ENCODE data around the gene RPL7A. TPM values are rescaled to one million over a fixed set of nuclear protein-coding genes. Genes with fewer than 3 reads are reported as not detected.

RPL7A gene
- total RNA-seq, 1 experiment from 2014 or later = 2,895 TPM

- Histone ChIP-seq H4K5ac (ENCODE audit: insufficient read length, low read depth, low read length) (no peak overlapping the region), H3K4me2 (ENCODE audit: insufficient read depth, insufficient read length, low read length) (peak overlapping the region; percentile 98), H2AK5ac (ENCODE audit: insufficient read length, low read length) (no peak overlapping the region), H3K18ac (ENCODE audit: insufficient read length, low read depth, low read length) (no peak overlapping the region), H2BK120ac (ENCODE audit: low read depth, low read length, poor library complexity, severe bottlenecking) (no peak overlapping the region), H4K91ac (ENCODE audit: insufficient read length, low read depth, low read length) (no peak overlapping the region), H2BK15ac (ENCODE audit: low read depth, low read length) (no peak overlapping the region), H3K9me3 (ENCODE audit: control insufficient read depth, low read depth, low read length) (no peaks in the 10 kb centered on the region), H3T11ph (ENCODE audit: low read length) (no peak overlapping the region), H4K20me1 (ENCODE audit: control insufficient read depth, insufficient read depth, insufficient read length) (no peaks in the 10 kb centered on the region), H3K27ac (ENCODE audit: insufficient read length, low read depth, low read length) (no peak overlapping the region), H3K79me2 (ENCODE audit: insufficient read depth, low read length) (peaks cover 38% of the 10 kb centered on the region; the same call in 1 of the 2 replicates), H2BK5ac (ENCODE audit: insufficient read length, low read length) (no peak overlapping the region), H3K79me1 (ENCODE audit: insufficient read depth, low read depth, low read length, poor library complexity, severe bottlenecking) (peaks cover 16% of the 10 kb centered on the region), H4K8ac (replicated peaks; ENCODE audit: insufficient read length, low read depth, low read length) (no peak overlapping the region), H2AFZ (ENCODE audit: low read length) (no peak overlapping the region), H3K4me1 (ENCODE audit: insufficient read depth, low read length) (no peaks in the 10 kb centered on the region), H3K4ac (ENCODE audit: low read depth, low read length) (no peak overlapping the region), H3K23ac (ENCODE audit: insufficient read length, low read depth, low read length) (no peak overlapping the region), H3K14ac (ENCODE audit: insufficient read depth, low read length) (no peak overlapping the region), H2BK20ac (ENCODE audit: low read depth, low read length, poor library complexity, severe bottlenecking) (no peak overlapping the region), H3K23me2 (ENCODE audit: insufficient read length, low read depth, low read length, poor library complexity, severe bottlenecking) (peaks cover 6% of the 10 kb centered on the region), H3K9ac (ENCODE audit: extremely low read depth, insufficient read length, low read length) (peak overlapping the region; percentile 75), H2BK12ac (ENCODE audit: insufficient read length, low read depth, low read length) (no peak overlapping the region), H3K27me3 (ENCODE audit: insufficient read depth, low read length) (no peaks in the 10 kb centered on the region), H3K56ac (ENCODE audit: insufficient read length, low read depth, low read length) (no peak overlapping the region)
- no peak for DNase-seq
- peak overlapping the region; percentile 95 to 98 for H3K4me3 Mint-ChIP-seq
- H3K27me3 Mint-ChIP-seq (ENCODE audit: low read depth) = peaks cover 30% of the 10 kb centered on the region
- no CpG with 5 or more reads among the region's 39 CpGs for WGBS (ENCODE audit: extremely low coverage, insufficient read length, low lambda C conversion rate)
- H3K9me3 Mint-ChIP-seq = peaks cover 3 to 4% of the 10 kb centered on the region in 2 experiments; a peak in 3 of 5 replicates
- peaks cover 11 to 13% of the 10 kb centered on the region in 2 experiments for H3K4me1 Mint-ChIP-seq
- H3K27ac Mint-ChIP-seq = peak overlapping the region; percentile 82 to 97 (median 95); a peak in 6 of 7 replicates
- peaks cover 15 to 36% (median 27%) of the 10 kb centered on the region in 3 experiments; a peak in 6 of 7 replicates for H3K36me3 Mint-ChIP-seq (ENCODE audit: insufficient read depth in 1 of 3, low read depth in 3 of 3)
- TF ChIP-seq CTCF (conservative IDR thresholded peaks at IDR 0.05) = peak; percentile 31; the same call in 1 of the 3 replicates
Measured at GRCh38 chr9:133375116-133375723, 27.2 kb downstream of the RPL7A start.
